ENCODE results near the gene DSC1.

GRCh38 chr18:31199190-31199769 lies 36.6 kb upstream of the DSC1 start:
- TF ChIP-seq CTCF (IDR thresholded peaks at IDR 0.05) (no peak), EZH2 (IDR thresholded peaks at IDR 0.05) (no peak), EZH2phosphoT487 (IDR thresholded peaks at IDR 0.05) (no peak)
